NCI-H1436 (cell line): ENCODE measurements around the gene KLHL14.

Source experiments
- DNase-seq: peaks from one replicate; lab custom pipeline; 2025; lab: John Stamatoyannopoulos, UW

Gene KLHL14

DNA sequence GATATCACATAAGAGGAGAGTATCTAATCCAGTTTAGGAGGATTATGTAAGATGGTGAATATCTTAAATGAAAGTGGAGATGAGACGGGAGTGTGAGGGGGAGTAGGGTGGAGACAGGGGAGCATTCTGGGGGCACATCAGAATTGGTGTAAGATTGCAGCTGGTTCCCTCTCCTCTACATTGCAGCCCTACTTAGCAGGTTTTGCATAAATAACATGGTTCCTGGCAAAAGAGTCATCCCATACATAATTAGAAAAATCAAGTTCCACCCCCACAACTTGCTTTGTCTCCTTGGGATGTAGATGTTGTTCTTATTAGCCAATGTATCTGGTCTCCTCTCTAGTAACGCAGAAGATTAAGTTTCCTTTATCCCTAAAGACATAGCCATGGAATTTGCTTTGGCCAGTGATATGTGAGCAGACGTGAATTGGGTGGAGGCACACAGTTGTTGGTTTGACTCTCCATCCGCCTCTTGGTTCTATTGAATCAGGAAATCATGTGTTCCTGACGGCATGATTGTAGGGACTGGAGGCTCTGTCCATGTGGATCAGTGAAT is 137.9 kb downstream of the KLHL14 start:
- DNase-seq = no peak

GRCh38 chr18:32629981-32630700 is 142.7 kb downstream of the KLHL14 start:
- no peak for DNase-seq

- DNase-seq = no peak
Measured at GRCh38 chr18:32629292-32629691, 143.5 kb downstream of the KLHL14 start.

- DNase-seq = no peak
Measured at GRCh38 chr18:32624182-32624723, 148.6 kb downstream of the KLHL14 start.

DNA sequence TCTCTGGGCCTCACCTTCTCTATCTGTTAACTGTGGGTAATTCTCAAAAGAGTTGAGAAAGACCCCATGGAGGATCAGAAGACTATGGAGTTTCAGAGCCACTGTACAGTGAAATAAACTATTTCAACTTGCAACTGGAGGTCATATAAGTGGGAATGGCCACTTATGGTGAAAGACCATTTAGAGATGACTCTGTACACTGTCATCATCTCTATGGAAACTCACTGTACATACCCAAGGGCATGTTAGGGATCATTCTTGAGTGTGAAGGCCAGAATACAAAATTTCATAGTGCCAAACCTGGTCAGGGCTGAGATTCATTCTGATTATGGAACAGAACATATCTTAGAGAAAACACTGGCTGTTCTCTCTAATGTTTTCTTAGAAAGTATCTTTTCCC is 149.3 kb downstream of the KLHL14 start:
- DNase-seq = no peak
